HG03064 (cell line): ENCODE measurements around the gene WFDC12.
"Not testable (repeated sequence)": the region's sequence is repeated elsewhere in the genome, so short reads cannot be mapped to it uniquely, and the experiment has no call there.

Experiments
- ATAC-seq: cut with Tn5 transposase; IDR thresholded peaks from one replicate; pipeline ENCODE4 v1.9.1; 2021; ENCODE audit warnings: low read depth; ENCODE audit not compliant: unreplicated experiment

The WFDC12 gene, protein sequence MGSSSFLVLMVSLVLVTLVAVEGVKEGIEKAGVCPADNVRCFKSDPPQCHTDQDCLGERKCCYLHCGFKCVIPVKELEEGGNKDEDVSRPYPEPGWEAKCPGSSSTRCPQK

DNA sequence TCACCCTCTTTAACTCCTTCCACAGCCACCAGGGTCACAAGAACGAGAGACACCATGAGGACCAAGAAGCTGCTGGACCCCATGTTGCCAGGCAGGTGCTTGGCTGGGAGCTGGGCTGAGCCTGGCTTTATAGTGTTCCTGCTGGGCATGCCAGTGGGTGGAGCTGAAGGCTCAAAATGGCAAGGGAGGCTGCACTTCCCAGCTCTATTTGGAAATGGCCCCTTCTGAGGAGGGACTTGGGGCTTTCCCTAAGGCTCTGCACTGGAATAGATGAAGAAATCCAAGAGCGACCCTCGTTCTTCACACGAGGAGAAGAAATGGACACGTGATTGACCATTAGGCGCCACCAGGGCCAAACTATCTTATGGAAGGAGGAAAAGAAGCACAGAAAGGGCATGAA lies at the start of gene WFDC12:
TSS of gene WFDC12 (minus strand) at position 101 of the 400 bp plus-strand sequence. CDS start at position 83, 18 bp downstream.
- ATAC-seq = no peak

DNA sequence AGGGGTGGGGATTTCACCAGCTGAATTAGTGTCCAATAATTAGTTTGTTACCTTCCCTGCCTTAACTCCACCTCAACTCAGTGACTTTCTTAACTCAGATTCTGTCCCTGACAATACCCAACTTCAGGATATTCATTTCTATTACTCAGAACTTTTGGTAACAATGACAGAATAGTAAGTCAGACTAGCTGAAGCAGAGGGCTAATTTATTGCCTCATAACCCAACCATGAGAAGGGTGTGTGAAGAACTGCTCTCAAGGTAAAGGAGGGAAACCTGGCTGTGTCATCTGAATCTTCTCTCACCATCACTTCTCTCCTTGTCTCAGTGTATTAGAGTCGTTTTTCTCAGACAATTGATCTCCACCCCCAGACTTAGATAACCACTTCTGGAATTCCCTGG lies 49.3 kb upstream of the WFDC12 start:
- no peak for ATAC-seq

DNA sequence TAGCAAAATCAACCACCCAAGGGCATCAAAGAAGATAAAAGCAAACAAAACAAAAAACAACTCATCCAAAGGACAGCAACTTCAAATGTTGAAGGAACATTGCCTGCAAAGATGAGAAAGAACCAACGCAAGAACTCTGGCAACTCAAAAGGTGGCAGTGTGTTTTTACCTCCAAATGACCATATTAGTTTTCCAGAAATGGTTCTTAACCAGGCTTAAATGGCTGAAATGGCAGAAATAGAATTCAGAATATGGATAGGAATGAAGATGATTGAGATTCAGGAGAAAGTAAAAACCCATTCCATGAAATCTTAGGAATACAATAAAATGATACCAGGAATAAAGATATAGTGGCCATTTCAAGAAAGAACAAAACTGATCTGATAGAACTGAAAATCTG lies 40.6 kb upstream of the WFDC12 start:
- no peak for ATAC-seq

DNA sequence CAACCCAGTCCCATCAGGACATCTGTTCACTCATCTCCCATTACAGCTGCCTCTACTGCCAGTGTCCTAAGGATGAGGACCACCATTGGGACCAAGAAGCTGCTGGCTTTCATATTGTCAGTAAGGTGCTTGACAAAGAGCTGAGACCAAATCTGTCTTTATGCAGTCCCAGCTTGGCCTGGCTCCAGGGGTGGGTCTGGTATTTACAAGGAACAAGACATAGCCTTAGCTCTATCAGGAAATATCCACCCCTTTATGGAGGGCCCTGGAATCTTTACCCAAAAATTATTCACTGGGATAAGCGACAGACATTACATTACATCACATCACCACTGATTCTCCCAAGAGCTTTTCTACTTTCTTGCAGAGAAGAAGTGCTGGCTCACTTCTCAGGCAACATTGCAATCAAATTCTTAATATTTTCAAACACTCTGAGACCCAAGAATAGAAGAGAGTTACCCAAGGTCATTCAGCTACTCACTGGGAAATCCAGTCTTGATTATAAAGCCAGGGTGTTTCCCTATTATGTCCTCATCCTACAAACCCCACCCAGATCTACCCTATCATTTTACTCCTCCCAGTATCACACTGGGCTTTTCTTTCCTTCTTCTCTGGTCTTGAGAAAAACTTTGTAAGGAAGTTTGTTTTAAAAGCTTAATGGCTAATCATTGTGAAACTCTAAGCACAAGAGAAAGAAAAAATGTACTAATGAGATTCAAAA lies 39.0 kb upstream of the WFDC12 start:
- no peak for ATAC-seq

DNA sequence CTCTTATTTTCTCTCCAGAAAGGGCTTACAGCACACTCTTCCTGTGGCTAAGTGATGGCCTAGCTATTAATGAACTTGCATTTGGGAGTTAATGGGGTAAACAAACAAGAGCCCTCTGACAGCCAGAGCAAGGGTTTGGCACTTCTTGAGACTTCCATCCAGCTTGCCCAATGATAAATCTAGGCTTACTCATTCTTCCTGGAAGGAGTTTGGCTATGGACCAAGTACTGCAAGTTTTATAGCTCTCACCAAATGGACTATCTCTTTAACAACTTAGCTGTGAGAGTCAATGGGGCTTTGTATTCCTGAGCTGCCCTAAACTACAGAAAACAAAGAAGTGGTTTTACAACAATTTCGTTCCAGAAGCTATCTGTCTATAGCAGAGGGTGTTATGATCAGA lies 33.7 kb upstream of the WFDC12 start:
- ATAC-seq = no peak

DNA sequence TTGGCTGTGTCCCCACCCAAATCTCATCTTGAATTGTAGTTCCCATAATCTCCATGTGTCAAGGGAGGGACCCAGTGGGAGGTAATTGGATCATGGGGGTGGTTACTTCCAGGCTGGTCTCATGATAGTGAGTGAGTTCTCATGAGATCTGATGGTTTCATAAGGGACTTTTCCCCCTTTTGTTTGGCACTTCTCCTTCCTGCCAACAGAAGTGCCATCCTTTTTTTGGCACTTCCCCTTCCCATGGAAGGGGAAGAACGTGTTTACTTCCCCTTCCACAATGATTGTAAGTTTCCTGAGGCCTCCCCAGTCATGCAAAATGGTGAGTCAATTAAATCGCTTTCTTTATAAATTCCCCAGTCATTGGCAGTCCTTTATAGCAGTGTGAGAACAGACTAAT lies 32.4 kb upstream of the WFDC12 start:
- no peak for ATAC-seq

DNA sequence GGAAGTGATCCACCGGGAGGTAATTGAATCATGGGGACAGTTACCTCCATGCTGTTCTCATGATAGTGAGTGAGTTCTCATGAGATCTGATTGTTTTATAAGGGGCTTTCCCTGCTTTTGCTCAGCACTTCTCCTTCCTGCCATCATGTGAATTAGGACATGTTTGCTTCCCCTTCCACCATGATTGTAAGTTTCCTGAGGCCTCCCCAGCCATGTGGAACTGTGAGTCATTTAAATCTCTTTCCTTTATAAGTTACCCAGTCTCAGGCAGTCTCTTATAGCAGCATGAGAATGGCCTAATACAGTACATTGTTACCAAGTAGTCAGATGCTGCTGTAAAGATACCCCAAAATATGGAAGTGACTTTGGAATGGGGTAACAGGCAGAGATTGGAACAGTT lies 30.5 kb upstream of the WFDC12 start:
- ATAC-seq = not testable (repeated sequence)

DNA sequence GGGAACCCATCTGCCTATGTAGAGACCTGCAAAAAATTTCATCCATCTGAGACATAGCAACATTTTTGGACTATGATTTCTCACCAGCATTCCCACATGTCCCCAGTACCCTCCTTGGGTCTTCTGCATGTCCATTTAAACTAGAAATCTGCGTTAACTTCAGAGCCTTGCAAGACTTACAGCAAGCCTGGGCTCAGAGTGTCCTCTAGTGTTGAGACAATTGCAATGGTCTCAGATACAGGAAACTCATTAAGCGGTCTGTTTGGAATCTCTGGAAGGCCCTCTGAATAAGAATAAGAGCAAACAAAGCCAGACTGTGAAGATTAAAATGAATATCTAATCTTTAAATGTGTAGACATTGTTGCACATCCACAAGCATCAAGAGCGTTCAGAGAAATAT lies 29.9 kb upstream of the WFDC12 start:
- no peak for ATAC-seq

DNA sequence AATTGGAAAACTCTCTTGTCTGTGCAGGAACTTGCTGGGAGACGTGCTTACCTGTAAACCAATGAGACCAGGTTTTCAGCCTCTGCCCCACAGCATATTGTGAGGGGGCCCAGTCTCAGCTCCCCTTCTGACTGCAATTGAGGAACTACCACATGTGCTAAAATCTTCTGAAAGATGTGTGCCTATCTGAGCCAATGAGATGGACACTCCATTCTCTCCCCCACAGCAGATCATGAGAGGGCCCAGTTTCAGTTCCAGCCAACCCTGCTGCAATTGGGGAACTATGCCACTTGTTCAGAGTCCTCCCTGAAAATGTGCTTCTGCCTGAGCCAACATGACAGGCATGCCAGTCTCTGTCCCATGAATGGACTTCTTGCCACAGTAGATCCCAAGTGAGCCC lies 29.5 kb upstream of the WFDC12 start:
- ATAC-seq = no peak

DNA sequence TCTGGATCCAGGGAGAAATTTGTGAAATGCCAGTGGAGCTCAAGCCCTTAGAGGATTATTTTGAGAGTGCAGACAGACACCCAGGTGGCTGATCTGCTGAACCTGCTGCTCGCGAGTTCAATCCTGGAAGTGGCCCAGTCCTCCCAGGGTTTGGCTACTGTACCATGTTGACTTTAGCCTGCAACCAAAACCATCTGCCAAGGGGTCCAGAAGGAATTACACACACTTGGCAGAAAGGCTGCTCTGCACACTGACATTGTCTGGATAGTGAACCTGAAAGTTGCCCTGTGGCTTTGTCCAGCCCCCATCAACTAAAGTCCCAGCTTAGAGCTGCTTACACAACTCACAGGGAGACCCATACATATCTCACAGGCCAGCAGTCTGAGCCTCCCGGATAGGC lies 28.9 kb upstream of the WFDC12 start:
- no peak for ATAC-seq

DNA sequence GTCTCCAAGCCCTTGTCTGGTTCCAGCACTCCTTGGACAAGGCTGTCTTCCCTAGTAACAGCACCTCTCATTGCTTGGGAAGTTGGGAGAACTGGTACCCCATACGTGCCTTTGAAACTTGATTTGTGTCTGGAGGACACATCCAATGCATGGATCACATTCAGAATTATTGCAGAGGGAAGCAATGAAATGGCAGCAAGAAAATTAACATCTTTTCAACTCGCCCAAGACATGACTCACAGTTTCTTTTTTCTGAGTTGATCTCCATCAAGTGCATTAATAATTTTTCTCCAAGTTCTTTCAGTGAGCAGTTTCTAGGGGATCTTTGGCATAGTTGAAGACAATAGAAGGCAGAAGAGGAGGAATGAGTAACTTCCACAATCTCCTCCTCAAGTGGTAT lies 28.1 kb upstream of the WFDC12 start:
- ATAC-seq = no peak

DNA sequence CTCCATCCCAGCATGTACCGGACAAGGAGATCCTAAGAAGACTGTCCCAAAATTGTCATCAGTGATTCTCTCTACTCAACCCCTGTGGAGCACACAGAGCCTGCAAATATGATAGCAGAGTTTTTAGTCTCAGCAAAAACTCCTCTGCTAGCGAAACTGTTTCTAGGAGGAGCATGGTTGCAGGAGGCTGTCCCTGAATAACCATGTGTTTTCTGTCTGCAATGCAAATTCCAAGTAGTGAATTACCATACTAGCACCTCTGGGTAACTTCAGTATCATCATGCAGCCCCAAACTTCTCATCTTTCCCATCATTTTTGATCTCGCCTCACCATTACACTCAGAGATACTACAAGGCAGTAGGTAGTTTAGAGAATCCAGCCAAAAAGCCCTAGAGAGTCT lies 24.8 kb upstream of the WFDC12 start:
- no peak for ATAC-seq

DNA sequence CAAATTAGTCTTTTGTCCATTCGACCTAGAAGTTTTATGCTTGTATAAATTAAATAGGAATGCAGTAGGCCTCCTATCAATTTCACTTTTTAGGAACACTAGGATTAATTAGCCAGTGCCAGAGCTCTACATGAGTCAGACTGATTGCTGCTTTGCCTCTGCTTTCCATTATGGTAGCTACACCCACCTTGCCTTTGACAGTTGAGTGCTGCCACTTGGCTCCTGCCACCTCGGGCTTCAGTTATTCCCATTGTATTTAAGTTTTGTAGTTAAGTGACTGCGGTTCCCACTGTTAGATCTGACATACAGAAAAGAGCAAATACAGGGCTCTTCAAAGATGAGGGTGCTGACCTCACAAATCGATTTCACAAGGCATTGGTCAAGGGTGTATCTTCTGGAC lies 16.6 kb upstream of the WFDC12 start:
- ATAC-seq = no peak

DNA sequence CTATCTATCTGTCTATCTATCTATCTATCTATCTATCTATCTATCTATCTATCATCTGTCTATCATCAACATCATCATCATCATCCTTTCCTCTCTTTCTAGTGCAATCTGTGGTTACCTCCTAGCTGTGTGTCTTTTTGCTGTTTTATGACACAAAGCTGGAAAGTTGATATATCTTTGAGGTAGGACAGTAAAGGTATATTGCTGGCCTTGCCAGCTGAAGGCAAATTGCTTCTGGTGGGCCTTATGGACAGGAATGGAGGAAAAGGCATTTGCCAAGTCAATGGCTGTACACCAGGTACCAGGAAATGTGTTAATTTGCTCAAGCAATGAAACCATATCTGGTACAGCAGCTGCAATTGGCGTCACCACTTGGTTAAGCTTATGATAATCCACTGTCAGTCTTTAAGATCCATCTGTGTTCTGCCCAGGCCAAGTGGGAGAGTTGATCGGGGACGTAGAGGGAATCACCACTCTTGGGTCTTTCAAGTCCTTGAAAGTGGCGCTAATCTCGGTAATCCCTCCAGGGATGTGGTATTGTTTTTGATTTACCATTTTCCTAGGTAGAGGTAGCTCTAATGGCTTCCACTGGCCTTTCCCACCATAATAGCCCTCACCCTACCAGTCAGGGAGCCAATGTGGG lies 15.6 kb upstream of the WFDC12 start:
- not testable (repeated sequence) for ATAC-seq

DNA sequence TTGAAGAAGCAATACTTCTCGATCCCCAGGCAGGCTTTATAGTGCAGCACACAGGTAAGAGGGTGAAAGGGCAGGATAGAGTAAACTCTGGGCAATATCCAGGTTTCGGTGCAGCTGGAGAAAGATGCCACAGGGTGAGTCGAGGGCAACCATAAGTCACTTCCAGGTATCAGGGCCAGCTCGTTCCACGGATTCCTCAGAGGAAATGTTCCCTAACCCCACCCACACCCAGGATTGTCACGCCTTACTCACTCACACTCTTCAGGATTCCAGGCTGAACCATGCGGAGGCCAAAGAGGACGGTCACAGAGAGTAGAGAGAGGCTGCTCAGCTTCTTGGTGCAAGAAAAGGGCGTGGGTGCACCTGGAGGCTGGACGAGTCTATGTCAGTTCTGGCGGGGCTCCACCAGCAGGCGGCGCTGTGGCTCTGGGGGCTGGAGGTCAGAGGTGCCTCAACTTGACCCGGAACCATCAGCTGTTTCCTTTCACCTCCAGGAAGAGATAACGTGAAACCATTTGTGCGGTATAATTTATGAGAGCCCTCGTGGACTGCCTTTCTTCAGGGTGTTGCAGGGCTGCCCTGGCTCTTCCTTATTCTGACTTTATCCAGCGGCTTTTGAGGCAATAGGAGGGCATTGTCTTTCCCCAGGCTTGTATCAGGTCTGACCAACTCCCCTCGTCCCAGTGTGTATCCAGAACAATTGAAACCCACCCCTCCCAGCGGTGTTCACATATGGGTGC lies 14.5 kb upstream of the WFDC12 start:
- ATAC-seq = no peak

DNA sequence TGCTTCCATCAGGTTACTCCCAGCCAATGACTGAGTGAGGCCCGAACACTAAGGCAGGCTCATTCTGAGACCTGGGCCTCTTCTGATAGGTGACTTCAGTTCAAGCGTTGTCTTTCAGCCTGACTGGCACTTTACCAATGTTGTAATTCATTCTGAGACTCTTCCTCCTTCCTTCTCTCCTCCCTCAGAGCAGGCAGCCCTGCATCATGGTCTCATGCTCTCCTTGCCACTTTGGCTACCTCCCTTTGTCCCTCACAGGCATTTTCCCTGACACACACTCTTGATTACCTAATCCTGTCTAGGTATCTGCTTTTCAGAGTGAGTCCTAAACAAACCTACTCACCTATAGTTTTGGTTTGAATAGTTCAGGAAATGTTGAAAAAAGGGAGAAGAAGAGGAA lies 12.6 kb upstream of the WFDC12 start:
- ATAC-seq = no peak

DNA sequence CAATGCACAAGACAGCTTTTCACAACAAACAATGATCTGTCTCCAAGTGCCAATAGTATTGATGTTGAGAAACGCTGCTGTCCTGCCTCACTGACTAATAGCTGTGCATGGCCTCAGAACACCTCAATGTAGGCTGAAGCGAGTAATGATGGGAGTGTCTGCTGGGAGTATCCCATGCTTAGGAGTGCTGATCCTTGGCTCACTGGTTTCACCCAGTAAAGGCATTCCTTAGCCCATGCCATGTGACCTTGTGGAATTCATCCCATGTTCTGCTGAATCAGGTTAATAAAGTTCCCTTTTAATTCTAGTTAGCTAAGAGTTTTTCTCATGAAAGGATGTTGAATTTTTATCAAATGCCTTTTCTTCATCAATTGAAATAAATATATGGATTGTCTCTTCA lies 3.8 kb upstream of the WFDC12 start:
- ATAC-seq = no peak

DNA sequence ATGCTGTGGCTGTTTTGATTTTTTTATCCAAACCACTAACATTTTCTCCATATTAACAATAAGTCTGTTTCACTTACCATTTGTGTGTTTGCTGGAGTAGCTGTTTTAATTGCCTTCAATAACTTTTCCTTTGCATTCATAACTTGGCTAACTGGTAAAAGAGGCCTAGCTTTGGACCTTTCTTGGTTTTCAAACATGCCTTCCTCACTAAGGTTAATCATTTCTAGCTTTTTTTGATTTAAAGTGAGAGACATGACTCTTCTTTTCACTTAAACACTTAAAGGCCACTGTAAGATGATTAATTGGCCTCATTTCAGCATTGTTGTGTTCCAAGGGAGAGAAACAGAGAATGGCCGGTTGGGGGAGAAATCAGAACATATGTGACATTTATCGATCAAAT lies 2.9 kb downstream of the WFDC12 start:
- ATAC-seq = no peak

DNA sequence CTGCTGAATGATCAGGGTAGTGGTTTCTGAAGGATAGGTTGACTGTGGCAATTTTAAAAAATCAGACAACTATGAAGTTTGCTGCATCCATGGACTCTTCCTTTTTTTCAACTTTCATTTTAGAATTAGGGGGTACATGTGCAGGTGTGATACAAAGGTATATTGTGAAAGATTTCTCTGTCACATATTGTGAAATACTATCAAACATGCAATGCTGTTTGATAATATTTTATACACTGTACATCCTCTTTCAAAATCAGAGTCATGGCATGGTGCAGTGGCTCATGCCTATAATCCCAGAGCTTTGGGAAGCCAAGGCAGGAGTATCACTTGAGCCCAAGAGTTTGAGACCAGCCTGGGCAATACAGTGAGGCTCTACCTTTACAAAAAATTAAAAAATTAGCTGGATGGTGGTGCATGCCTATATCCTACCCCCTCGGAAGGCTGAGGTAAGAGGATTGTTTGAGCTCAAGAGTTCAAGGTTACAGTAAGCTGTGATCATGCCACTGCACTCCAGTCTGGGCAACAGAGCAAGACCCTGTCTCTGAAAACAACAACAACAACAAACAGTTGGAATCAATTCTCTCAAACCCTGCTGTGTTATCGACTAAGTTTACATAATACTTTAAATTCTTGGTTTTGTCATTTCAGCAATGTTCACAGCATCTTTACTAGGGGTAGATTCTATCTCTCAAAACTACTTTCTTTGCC lies 4.6 kb downstream of the WFDC12 start:
- ATAC-seq = no peak

DNA sequence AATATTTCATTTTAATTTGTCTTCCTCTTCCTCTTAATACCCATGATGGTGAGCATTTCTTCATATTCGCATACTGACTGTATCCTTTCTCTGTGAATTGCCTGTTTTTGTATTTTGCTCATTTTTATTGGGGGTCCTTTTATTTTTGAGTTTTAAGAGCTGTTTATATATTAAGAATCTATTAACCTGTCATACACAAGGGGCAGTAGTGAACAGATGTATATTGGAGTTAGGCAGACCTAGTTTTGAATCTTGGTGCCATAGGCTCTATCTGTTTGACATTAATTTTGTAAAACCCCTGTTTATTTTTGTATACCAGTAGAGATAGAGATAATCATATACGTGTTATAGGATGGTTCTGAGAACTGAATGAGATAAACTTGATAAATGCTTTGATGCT lies 6.2 kb downstream of the WFDC12 start:
- ATAC-seq = no peak

DNA sequence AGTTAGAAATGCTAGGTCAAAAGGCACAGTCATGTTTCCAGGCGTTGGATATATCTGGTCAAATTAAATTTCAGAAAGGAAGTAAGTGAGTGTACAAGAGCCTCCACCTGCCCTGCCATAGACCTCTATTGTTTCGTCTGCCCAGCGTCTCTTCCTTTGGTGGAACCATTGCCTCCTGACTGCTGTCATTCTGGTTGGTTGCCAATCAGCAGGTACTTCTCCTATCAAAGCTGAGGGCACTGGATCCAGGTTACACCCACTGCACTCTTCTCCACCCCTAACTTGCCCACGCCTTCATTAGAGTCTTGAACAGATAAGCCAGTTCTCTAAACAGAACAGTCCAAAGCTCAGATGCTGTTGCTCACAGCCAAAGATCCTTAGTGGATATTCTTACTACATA lies 6.7 kb downstream of the WFDC12 start:
- no peak for ATAC-seq
